Left ventricle myocardium inferior (tissue), 1 donor: ENCODE data around the gene TRAPPC12. TPM values are rescaled to one million over a fixed set of nuclear protein-coding genes. Genes with fewer than 3 reads are reported as not detected.

Source experiments
- DNase-seq: peaks from one replicate; pipeline ENCODE4 v3.0.0-alpha.2; 2020
- H3K27ac ChIP-seq: fragments of 200-600 bp; replicated peaks from 2 replicates; pipeline ENCODE4 v1.8.0; 2021
- H3K27me3 ChIP-seq: fragments of 200-600 bp; 2 replicates; pipeline ENCODE4 v1.8.0; 2021; ENCODE audit warnings: low read depth
- H3K36me3 ChIP-seq: fragments of 200-600 bp; 2 replicates; pipeline ENCODE4 v1.8.0; 2021
- H3K4me1 ChIP-seq: fragments of 200-600 bp; 2 replicates; pipeline ENCODE4 v1.8.0; 2021
- H3K4me3 ChIP-seq: fragments of 200-600 bp; 2 replicates; pipeline ENCODE4 v1.8.0; 2021; ENCODE audit warnings: mild to moderate bottlenecking, moderate library complexity
- H3K9me3 ChIP-seq: fragments of 200-600 bp; replicated peaks from 2 replicates; pipeline ENCODE4 v1.8.0; 2021
- CTCF ChIP-seq: fragments of 200-600 bp; IDR thresholded peaks from 2 replicates; pipeline ENCODE4 v1.8.0; 2021; ENCODE audit warnings: antibody characterized with exemption, mild to moderate bottlenecking, borderline replicate concordance
- intact Hi-C: fragments of 100-400 bp; cut with micrococcal nuclease; formaldehyde crosslinking; loops from one replicate; pipeline ENCODE4 v1.11.0; 2022
- total RNA-seq: library from RNA; stranded (reverse); fragmentation: NEBNext Ultra II Directional; extraction: Animal tissue kit (Norgen Biotek cat#: 25700); gene quantifications from one replicate; pipeline ENCODE4 v1.2.1, GENCODE V29; 2021
- donor health status: DM: no; HTN: yes; CAD: no; lungs with severe emphysema.

Gene TRAPPC12
- total RNA-seq, 1 donor from 2014 or later = 127 TPM

GRCh38 chr2:3516831-3517230 lies 137.3 kb downstream of the TRAPPC12 start:
- no peak for TF ChIP-seq CTCF
- Histone ChIP-seq H3K27me3 (no peaks in the 10 kb centered on the region), H3K9me3 (peaks cover 8% of the 10 kb centered on the region), H3K4me3 (no peak overlapping the region), H3K27ac (no peak overlapping the region), H3K36me3 (peaks cover 28% of the 10 kb centered on the region), H3K4me1 (peaks cover 45% of the 10 kb centered on the region)
- no peak for DNase-seq
- intact Hi-C loops = no loop called here

- H3K4me3 ChIP-seq = peak overlapping the region; percentile 96
- no peak for TF ChIP-seq CTCF
- intact Hi-C loops = no loop called here
- peaks cover 16% of the 10 kb centered on the region for H3K36me3 ChIP-seq
- H3K27ac ChIP-seq = peak overlapping the region; percentile 100
- peaks cover 8% of the 10 kb centered on the region for H3K9me3 ChIP-seq
- peaks cover 56% of the 10 kb centered on the region for H3K4me1 ChIP-seq
- no peaks in the 10 kb centered on the region for H3K27me3 ChIP-seq
- DNase-seq = no peak
These were observed 138.5 kb downstream of the TRAPPC12 start for GRCh38 chr2:3517948-3518495.

GRCh38 chr2:3518496-3519254 lies 139.2 kb downstream of the TRAPPC12 start:
- intact Hi-C loops = no loop called here
- DNase-seq = peak; percentile 98
- Histone ChIP-seq H3K4me3 (peak overlapping the region; percentile 96), H3K9me3 (peaks cover 8% of the 10 kb centered on the region), H3K4me1 (peaks cover 63% of the 10 kb centered on the region), H3K27ac (peak overlapping the region; percentile 100), H3K27me3 (no peaks in the 10 kb centered on the region), H3K36me3 (peaks cover 10% of the 10 kb centered on the region)
- no peak for TF ChIP-seq CTCF

DNA sequence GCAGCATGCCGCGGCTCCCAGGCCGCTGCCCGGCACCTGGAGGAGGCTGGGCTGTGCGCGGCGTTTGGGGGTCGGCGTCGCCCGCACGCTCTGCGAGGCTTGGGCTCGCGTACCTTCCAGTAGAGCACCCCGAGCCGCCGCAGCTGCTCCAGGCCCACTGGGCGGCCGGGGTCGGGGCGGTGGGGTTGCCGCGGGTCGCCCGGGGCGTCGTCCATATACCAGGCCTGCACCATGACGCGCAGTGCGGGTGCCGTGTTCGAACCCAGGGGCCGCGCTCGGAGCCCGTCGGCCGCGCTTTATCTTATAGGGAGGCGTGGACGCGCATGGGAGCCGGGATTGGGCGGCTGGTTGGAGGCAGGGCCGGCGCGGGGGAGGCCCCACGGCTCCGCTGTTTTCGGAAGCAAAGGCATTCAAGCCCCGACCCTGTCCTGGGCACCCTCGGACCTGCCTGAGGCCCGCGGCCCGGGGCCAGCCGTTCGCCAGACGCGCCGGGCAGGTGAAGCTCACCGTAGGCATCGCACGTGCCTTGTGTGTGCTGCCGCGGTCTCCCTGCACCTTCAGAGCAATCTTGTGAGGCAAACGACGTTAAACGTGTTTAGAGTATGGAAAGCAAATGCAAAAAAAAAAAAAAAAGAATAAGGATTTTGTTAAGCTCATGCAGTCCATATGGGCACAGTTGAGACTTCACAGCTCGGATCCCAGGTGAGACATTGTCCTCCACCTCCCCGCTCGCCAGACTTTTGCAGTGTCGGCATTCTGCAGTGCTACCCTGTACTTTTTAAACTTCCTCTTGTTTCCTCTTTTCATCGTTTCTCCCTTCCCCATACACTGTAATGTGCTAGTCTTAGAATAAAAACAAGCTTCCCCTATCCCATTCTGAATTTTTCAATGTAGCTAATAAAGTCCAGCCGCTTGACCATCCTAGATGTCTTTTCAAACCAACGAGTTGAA lies 140.0 kb downstream of the TRAPPC12 start, which contains the start of gene ADI1:
Gene ADI1, minus strand, starts transcription at position 277 of the 951 bp plus-strand sequence. Its CDS starts 44 bp downstream, at position 233.
- H3K4me1 ChIP-seq = peaks cover 71% of the 10 kb centered on the region
- H3K4me3 ChIP-seq = peak within 1 kb of the TSS; percentile 96
- intact Hi-C loops = no loop called here

More for the DNA sequence above, 140.0 kb downstream of the TRAPPC12 start, which contains the start of gene ADI1:
- Histone ChIP-seq H3K27me3 (no peaks in the 10 kb centered on the region), H3K27ac (peak within 1 kb of the TSS; percentile 100), H3K9me3 (peaks cover 8% of the 10 kb centered on the region), H3K36me3 (peaks cover 5% of the 10 kb centered on the region)
- peak; percentile 88 for DNase-seq
- TF ChIP-seq CTCF = no peak
